Activated naive CD4-positive, alpha-beta T cell (primary cell): ENCODE results near the gene MVK.

Source experiments
- DNase-seq, 4 experiments: peaks; one replicate each; lab custom pipeline; 2025; lab: John Stamatoyannopoulos, UW

MVK gene

GRCh38 chr12:109545826-109546225 is 27.8 kb upstream of the MVK start:
- DNase-seq, result no peak

GRCh38 chr12:109547286-109547685 is 26.3 kb upstream of the MVK start:
- DNase-seq, result no peak

GRCh38 chr12:109548258-109548657 is 25.3 kb upstream of the MVK start:
- no peak for DNase-seq

GRCh38 chr12:109549613-109550270 is 23.9 kb upstream of the MVK start:
- DNase-seq, result no peak

- DNase-seq, result no peak
Observed at GRCh38 chr12:109550281-109550680, 23.3 kb upstream of the MVK start.

- DNase-seq, result no peak
Observed at GRCh38 chr12:109551108-109551507, 22.5 kb upstream of the MVK start.

GRCh38 chr12:109552971-109553370 is 20.6 kb upstream of the MVK start:
- no peak for DNase-seq

- no peak for DNase-seq
Observed at GRCh38 chr12:109553483-109553882, 20.1 kb upstream of the MVK start.

GRCh38 chr12:109553906-109554500 is 19.6 kb upstream of the MVK start:
- no peak for DNase-seq

- DNase-seq, result no peak
Observed at GRCh38 chr12:109554761-109555160, 18.8 kb upstream of the MVK start.

GRCh38 chr12:109555431-109556315 is 17.9 kb upstream of the MVK start:
- DNase-seq, result no peak

GRCh38 chr12:109557200-109557599 is 16.4 kb upstream of the MVK start:
- no peak for DNase-seq

- no peak for DNase-seq
Observed at GRCh38 chr12:109557805-109558204, 15.8 kb upstream of the MVK start.

- no peak for DNase-seq
Observed at GRCh38 chr12:109558374-109559199, 15.0 kb upstream of the MVK start.

- DNase-seq, result no peak
Observed at GRCh38 chr12:109559200-109559505, 14.4 kb upstream of the MVK start.

- no peak for DNase-seq
Observed at GRCh38 chr12:109559601-109560000, 14.0 kb upstream of the MVK start.

GRCh38 chr12:109560867-109561710 is 12.5 kb upstream of the MVK start:
- DNase-seq, result no peak

- DNase-seq, result no peak
Observed at GRCh38 chr12:109561711-109562030, 11.9 kb upstream of the MVK start.

GRCh38 chr12:109562871-109563270 is 10.7 kb upstream of the MVK start:
- DNase-seq, result no peak

- DNase-seq, result no peak
Observed at GRCh38 chr12:109563291-109564284, 10.0 kb upstream of the MVK start.
